HG03558 (cell line): ENCODE results near the gene THTPA.
"Not testable (repeated sequence)": the region's sequence is repeated elsewhere in the genome, so short reads cannot be mapped to it uniquely, and the experiment has no call there.

Experiments
- ATAC-seq: cut with Tn5 transposase; IDR thresholded peaks from one replicate; pipeline ENCODE4 v1.9.1; 2021; ENCODE audit warnings: moderate number of reproducible peaks; ENCODE audit not compliant: unreplicated experiment; ENCODE audit errors: extremely low read depth

The THTPA gene

GRCh38 chr14:23580152-23580926 is 24.3 kb downstream of the THTPA start:
- ATAC-seq: no peak

GRCh38 chr14:23580948-23581281 is 24.8 kb downstream of the THTPA start:
- no peak for ATAC-seq

GRCh38 chr14:23582906-23583760 is 27.1 kb downstream of the THTPA start:
- no peak for ATAC-seq

- ATAC-seq: not testable (repeated sequence)
Measured at GRCh38 chr14:23583761-23584526, 27.9 kb downstream of the THTPA start.

GRCh38 chr14:23584527-23585203 is 28.6 kb downstream of the THTPA start:
- ATAC-seq: not testable (repeated sequence)

- peak; percentile 87 for ATAC-seq
Measured at GRCh38 chr14:23588884-23589598, 33.0 kb downstream of the THTPA start.

GRCh38 chr14:23589606-23590005 is 33.5 kb downstream of the THTPA start:
- ATAC-seq: no peak

GRCh38 chr14:23590198-23590597 is 34.1 kb downstream of the THTPA start:
- ATAC-seq: no peak

- ATAC-seq: not testable (repeated sequence)
Measured at GRCh38 chr14:23594191-23594590, 38.1 kb downstream of the THTPA start.

- ATAC-seq: no peak
Measured at GRCh38 chr14:23600322-23600707, 44.2 kb downstream of the THTPA start.

GRCh38 chr14:23600806-23601205 is 44.7 kb downstream of the THTPA start:
- no peak for ATAC-seq

- no peak for ATAC-seq
Measured at GRCh38 chr14:23601424-23601823, 45.4 kb downstream of the THTPA start.

- ATAC-seq: no peak
Measured at GRCh38 chr14:23601845-23602180, 45.7 kb downstream of the THTPA start.

GRCh38 chr14:23602181-23603095 is 46.4 kb downstream of the THTPA start:
- ATAC-seq: no peak

- ATAC-seq: no peak
Measured at GRCh38 chr14:23603103-23603502, 47.0 kb downstream of the THTPA start.

GRCh38 chr14:23604148-23604547 is 48.1 kb downstream of the THTPA start:
- ATAC-seq: no peak

GRCh38 chr14:23604675-23605170 is 48.7 kb downstream of the THTPA start:
- no peak for ATAC-seq

GRCh38 chr14:23605931-23606585 is 50.0 kb downstream of the THTPA start:
- peak; percentile 79 for ATAC-seq
